Psoas muscle (tissue), 8 donors: ENCODE results near the gene SSRP1. TPM values are rescaled to one million over a fixed set of nuclear protein-coding genes. Genes with fewer than 3 reads are reported as not detected.
A peak's percentile ranks its signal among the peaks of the same experiment; 100 is the strongest.

ENCODE experiments used
- ATAC-seq, 4 donors: fragments of 200-7000 bp; cut with Tn5 transposase; one replicate each; pipeline ENCODE4 v1.9.1; 2020; ENCODE audit warnings: moderate library complexity in 3 of 4, mild to moderate bottlenecking in 2 of 4
- DNase-seq, 2 donors: peaks; one replicate each; pipeline ENCODE4 v3.0.0-alpha.2; 2020
- H3K27ac ChIP-seq: fragments of 200-600 bp; one replicate; pipeline ENCODE4 v1.8.0; 2022
- H3K27me3 ChIP-seq, 3 donors: fragments of 200-600 bp in 1 of 3; one replicate each; pipeline versions ENCODE4 v1.6.1 to v1.8.0; 2013 to 2022; ENCODE audit warnings: low read length in 2 of 3, mild to moderate bottlenecking in 2 of 3, moderate library complexity in 1 of 3; ENCODE audit not compliant: insufficient read depth in 3 of 3
- H3K36me3 ChIP-seq, 2 donors: fragments of 200-600 bp in 1 of 2; one replicate each; pipeline versions ENCODE4 v1.6.1 to v1.8.0; 2013 to 2022; ENCODE audit warnings: low read depth in 1 of 2, mild to moderate bottlenecking in 1 of 2, moderate library complexity in 1 of 2; ENCODE audit not compliant: insufficient read depth in 1 of 2
- H3K4me1 ChIP-seq: fragments of 200-600 bp; one replicate; pipeline ENCODE4 v1.8.0; 2022
- H3K4me3 ChIP-seq: fragments of 200-600 bp; one replicate; pipeline ENCODE4 v1.8.0; 2022; ENCODE audit warnings: mild to moderate bottlenecking
- H3K9me3 ChIP-seq: fragments of 200-600 bp; one replicate; pipeline ENCODE4 v1.8.0; 2022
- CTCF ChIP-seq: fragments of 200-600 bp; IDR thresholded peaks from one replicate; pipeline ENCODE4 v1.8.0; 2022; ENCODE audit warnings: antibody characterized with exemption
- WGBS, 3 donors: extraction: QIAGEN DNeasy Blood & Tissue Kit; methylation state at CpG; one replicate each; pipeline versions ENCODE4 v1.1.6 to v1.1.7; 2013; 5-methylcytosine and 5-hydroxymethylcytosine counted together
- intact Hi-C, 2 donors: fragments of 100-400 bp; cut with DNase I; formaldehyde crosslinking; loops; one replicate each; pipeline versions ENCODE4 v1.11.0 to v1.14.2; 2022
- polyA plus RNA-seq, 3 donors: library from polyadenylated mRNA; stranded (reverse); fragments of 200-250 nt; gene quantifications; one replicate each; pipeline ENCODE4 v1.2.3, GENCODE V29; 2013
- total RNA-seq, 4 donors: library from RNA; stranded (reverse); fragmentation: NEBNext Ultra II Directional in 2 of 4; extraction: Animal tissue kit (Norgen Biotek cat#: 25700) in 2 of 4; gene quantifications; one replicate each; pipeline versions ENCODE4 v1.2.1 to v1.2.4, GENCODE V29; 2021 to 2023
- donor health status: healthy with polysubstance abuse.
- donor health status: DM: no; HTN: no; CAD: no; lungs with moderate emphysema.
- donor health status: Bipolar disorder and iron deficiency.
- donor health status: healthy.
- donor health status: DM: yes; HTN: yes; CAD: no.
- donor health status: DM: no; HTN: no; CAD: no.
- donor health status: DM: no; HTN: no; CAD: no.
- donor health status: DM: yes; HTN: yes; CAD: no.

SSRP1 gene
- total and polyA plus RNA-seq, 7 donors = 69.0 to 138 (median 94.0) TPM

GRCh38 chr11:57348052-57348451 lies 12.4 kb upstream of the SSRP1 start:
- Histone ChIP-seq H3K36me3 (no peaks in the 10 kb centered on the region), H3K9me3 (no peaks in the 10 kb centered on the region), H3K27ac (no peak overlapping the region), H3K4me1 (no peaks in the 10 kb centered on the region), H3K4me3 (no peak overlapping the region), H3K27me3 (no peaks in the 10 kb centered on the region)
- DNase-seq (no peak), ATAC-seq (no peak)
- intact Hi-C loops = loop anchor here (5.0 to 10.0 kb wide), 8 partner anchors 79 to 503 kb away; partner anchors contain the start of genes RTN4RL2 (in 1 of the 2), SLC43A3 (in 1 of the 2) and YPEL4 (in 1 of the 2)
- no peak for TF ChIP-seq CTCF
- 74 to 78% (median 77%) methylated on average over 7 of the region's 7 CpGs for WGBS, 3 donors

- Histone ChIP-seq H3K4me3 (no peak overlapping the region), H3K27ac (no peak overlapping the region), H3K27me3 (no peaks in the 10 kb centered on the region), H3K9me3 (no peaks in the 10 kb centered on the region), H3K4me1 (no peaks in the 10 kb centered on the region), H3K36me3 (no peaks in the 10 kb centered on the region)
- no peak for TF ChIP-seq CTCF
- 83 to 89% (median 86%) methylated on average over 9 of the region's 9 CpGs for WGBS, 3 donors
- intact Hi-C loops = loop anchor here (5.0 to 10.0 kb wide), 8 partner anchors 80 to 503 kb away; partner anchors contain the start of genes RTN4RL2 (in 1 of the 2), SLC43A3 (in 1 of the 2) and YPEL4 (in 1 of the 2)
- ATAC-seq (no peak), DNase-seq (no peak)
These were observed 11.6 kb upstream of the SSRP1 start for GRCh38 chr11:57347336-57347735.

DNA sequence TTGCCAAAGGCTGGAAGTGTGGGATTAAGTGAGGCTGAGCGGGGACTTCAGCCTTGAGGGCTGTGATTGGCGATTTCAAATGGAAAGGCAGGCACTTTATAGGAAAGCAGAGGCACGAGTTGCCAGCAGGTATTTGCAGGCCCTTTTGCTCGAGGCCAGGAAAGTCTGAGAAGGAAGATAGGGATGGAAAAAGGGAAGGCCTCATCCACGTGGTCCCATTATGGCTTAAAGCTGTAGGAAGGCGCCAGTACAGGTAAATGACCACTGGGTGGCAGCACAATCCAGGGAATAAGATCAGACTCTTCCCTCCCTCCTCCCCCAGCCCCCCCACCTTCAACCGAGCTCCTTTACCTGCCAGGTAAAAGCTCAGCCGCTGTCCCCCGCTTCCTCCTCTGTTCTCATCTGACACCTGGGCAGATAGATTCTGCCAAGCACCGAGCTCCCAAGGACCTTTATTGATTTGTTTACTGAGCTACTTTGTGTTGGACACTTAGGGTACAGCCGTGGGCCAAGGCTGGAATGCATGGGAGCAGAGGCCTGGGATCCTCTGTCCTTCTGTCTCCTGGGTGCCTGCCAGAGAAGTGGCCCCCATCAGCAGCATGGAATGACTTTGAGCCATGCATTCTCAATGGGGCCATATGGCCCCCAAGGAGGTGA lies 10.0 kb upstream of the SSRP1 start:
- Histone ChIP-seq H3K9me3 (no peaks in the 10 kb centered on the region), H3K27ac (no peak overlapping the region), H3K36me3 (no peaks in the 10 kb centered on the region), H3K27me3 (no peaks in the 10 kb centered on the region), H3K4me1 (no peaks in the 10 kb centered on the region), H3K4me3 (no peak overlapping the region)
- peak; percentile 82 for TF ChIP-seq CTCF
- ATAC-seq (peak; percentile 83 to 91 (median 84)), DNase-seq (peak; percentile 61 to 74)
- 18 to 26% (median 21%) methylated on average over 10 to 11 of the region's 11 CpGs for WGBS, 3 donors
- intact Hi-C loops = loop anchor here (1.0 to 10.0 kb wide), 9 partner anchors 82 to 501 kb away; partner anchors contain the start of genes RTN4RL2 (in 1 of the 2), SLC43A3 (in 1 of the 2) and YPEL4 (in 1 of the 2)

DNA sequence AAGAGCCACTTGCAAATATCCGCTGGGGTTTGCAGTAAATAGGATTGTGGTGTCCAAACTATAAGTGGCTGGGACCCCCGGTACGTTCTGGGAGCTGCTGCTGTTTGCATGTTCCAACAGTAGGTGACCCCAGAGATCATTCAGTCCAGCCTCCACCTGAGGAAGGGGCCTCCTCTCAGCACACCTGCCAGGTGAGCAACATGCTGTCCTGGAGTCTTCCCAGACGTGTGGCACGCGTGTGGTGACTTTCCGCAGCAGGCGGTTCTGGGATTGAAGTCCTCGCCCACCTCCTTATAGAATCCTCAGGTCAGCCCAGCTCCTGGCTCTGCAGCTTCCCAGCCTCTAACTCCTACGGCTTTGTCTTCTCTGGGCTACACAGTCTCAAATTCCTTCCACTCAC lies 9.1 kb upstream of the SSRP1 start:
- intact Hi-C loops = loop anchor here (1.0 to 10.0 kb wide), 9 partner anchors 82 to 500 kb away; partner anchors contain the start of genes RTN4RL2 (in 1 of the 2), SLC43A3 (in 1 of the 2) and YPEL4 (in 1 of the 2)
- Histone ChIP-seq H3K27ac (no peak overlapping the region), H3K4me3 (no peak overlapping the region), H3K9me3 (no peaks in the 10 kb centered on the region), H3K27me3 (no peaks in the 10 kb centered on the region), H3K4me1 (no peaks in the 10 kb centered on the region), H3K36me3 (no peaks in the 10 kb centered on the region)
- ATAC-seq (no peak), DNase-seq (no peak)
- 91 to 96% (median 92%) methylated on average over 10 of the region's 10 CpGs for WGBS, 3 donors
- TF ChIP-seq CTCF = no peak
